Measurements from ENCODE around the gene NELFA.

The NELFA gene

DNA sequence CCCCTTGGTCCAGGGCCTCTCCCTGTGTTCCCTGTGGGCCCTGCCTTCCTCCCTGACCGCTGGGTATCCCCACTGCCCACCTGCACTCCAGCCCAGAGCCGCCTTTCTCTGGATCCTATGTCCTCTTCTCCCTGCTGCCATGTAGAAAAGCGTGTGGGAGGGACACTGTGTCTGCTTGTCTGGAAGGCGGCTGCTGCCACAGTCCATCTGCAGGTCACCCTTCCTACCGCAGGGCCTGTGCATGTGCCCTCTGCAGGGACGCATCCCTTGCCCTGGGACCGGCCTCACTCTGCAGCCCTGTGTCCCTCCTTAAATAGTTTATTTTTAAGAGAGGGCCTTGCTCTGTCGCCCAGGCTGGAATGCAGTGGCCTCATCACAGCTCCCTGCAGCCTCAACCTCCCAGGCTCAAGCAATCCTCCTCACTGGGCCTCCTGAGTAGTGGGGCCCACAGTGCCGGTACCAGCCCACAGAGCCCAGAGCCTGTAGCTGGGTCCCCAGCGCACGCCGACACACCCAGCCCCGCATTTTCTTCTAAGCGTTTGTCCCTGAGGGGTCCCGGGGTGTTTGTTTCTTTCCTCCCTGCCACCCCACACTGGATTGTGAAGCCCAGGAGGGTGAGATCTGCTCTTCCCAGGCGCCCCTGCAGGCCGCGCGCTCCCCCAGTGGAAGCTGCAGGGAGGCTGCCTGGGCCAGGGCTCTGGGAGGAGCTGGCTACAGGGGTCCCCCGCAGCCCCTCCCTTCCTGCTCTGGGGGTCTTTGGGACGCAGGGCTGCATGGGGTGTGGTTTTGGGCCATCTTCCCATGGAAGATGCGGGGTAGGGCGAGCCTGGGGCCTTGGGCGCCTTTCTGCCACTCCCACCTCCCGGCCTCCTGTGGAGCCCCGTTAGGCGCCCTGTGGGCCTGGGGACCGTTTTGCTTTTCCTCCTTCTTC, 37.5 kb upstream of the NELFA start:
- Histone ChIP-seq H3K9me3 (ENCODE audit: severe bottlenecking) (no peaks in the 10 kb centered on the region), H3K27me3 (ENCODE audit: insufficient read depth, poor library complexity, severe bottlenecking) (peaks cover 4% of the 10 kb centered on the region), H3K36me3 (ENCODE audit: low read depth) (no peaks in the 10 kb centered on the region), H3K27ac (ENCODE audit: poor library complexity, severe bottlenecking) (no peak overlapping the region), H3K4me1 (ENCODE audit: insufficient read depth, poor library complexity, severe bottlenecking) (no peaks in the 10 kb centered on the region), H3K4me3 (ENCODE audit: severe bottlenecking) (no peak overlapping the region)
- ATAC-seq (ENCODE audit: low read depth) (no peak), DNase-seq (ENCODE audit: low spot score) (no peak)
- TF ChIP-seq, protein P1, sequence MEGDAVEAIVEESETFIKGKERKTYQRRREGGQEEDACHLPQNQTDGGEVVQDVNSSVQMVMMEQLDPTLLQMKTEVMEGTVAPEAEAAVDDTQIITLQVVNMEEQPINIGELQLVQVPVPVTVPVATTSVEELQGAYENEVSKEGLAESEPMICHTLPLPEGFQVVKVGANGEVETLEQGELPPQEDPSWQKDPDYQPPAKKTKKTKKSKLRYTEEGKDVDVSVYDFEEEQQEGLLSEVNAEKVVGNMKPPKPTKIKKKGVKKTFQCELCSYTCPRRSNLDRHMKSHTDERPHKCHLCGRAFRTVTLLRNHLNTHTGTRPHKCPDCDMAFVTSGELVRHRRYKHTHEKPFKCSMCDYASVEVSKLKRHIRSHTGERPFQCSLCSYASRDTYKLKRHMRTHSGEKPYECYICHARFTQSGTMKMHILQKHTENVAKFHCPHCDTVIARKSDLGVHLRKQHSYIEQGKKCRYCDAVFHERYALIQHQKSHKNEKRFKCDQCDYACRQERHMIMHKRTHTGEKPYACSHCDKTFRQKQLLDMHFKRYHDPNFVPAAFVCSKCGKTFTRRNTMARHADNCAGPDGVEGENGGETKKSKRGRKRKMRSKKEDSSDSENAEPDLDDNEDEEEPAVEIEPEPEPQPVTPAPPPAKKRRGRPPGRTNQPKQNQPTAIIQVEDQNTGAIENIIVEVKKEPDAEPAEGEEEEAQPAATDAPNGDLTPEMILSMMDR (IDR thresholded peaks at IDR 0.05; ENCODE audit: poor library complexity, severe bottlenecking), result no peak

DNA sequence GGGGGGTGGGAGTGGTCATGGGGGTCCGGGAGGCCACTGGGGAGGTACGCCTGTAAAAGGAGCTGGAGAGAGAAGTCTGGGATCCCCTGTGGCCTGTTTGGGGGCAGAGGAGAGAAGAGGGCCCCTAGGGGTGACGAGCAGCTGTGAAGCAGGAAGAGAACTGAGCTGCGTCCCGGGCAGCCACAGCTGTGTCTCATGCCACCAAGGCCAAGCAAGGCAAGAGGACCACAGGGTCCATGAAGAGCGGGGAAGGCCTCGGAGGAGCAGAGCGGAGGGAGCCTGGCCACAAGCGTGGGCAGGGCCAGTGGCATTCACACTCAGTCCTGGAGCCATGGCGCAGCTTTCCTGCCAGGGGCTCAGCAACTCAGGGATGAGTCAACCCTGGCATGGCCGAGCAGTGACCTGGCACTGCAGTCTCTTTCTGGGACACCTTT, 36.8 kb upstream of the NELFA start:
- no peaks in the 10 kb centered on the region for H3K9me3 ChIP-seq (ENCODE audit: severe bottlenecking)
- TF ChIP-seq, protein P1 (IDR thresholded peaks at IDR 0.05; ENCODE audit: poor library complexity, severe bottlenecking), result no peak
- DNase-seq (ENCODE audit: low spot score) (no peak), ATAC-seq (ENCODE audit: low read depth) (peak; percentile 35; the same call in 2 of the 3 replicates)
- no peaks in the 10 kb centered on the region for H3K36me3 ChIP-seq (ENCODE audit: low read depth)
- H3K27me3 ChIP-seq (ENCODE audit: insufficient read depth, poor library complexity, severe bottlenecking), result peaks cover 12% of the 10 kb centered on the region
- H3K27ac ChIP-seq (ENCODE audit: poor library complexity, severe bottlenecking), result no peak overlapping the region
- no peaks in the 10 kb centered on the region for H3K4me1 ChIP-seq (ENCODE audit: insufficient read depth, poor library complexity, severe bottlenecking)
- H3K4me3 ChIP-seq (ENCODE audit: severe bottlenecking), result no peak overlapping the region

DNA sequence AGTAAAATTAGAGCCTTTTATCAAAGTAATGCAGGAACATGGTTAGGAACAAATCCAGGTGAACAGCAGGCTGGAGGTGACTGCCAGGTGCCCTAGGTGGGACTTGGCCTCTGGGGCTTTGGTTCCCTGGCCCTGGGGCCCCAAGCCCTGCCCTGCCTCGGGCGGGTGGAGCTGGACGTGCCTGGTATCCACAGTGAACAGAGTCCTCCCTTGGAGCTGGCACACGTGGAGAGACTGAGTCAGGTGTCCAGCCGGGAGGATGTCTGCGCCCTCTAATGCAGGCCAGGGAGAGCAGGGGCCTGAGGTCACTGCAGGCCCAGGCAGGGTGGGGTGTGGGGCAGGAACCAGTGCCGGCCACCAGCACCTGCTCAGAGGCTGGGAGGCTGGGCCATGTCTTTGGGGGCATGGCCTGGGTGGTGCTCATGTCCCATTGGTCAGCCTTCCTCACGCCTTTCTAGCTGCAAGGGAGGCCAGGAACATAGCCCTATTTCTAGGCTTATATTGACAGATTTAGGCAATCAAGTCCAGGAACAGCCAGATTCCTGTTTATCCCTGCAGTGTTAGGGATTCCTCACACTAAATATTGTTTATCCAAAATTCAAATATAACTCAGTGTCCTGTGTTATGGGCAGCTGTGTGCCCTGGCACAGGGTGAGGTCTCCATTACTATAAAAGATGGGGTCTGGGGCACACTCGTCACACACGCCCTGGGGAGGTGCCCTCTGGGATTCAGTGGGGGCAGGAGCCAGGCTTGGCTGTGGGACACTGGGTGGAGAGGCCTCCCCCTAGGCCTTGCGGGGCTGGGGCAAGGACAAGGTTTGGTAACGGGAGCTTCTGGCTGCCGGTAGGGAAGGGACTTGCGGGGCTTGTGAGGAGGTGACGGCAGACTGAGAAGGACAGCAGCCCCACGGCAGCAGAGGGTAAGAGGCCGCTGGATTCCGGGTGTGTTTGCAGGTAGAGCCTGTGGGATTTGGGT, 36.1 kb upstream of the NELFA start:
- no peak overlapping the region for H3K27ac ChIP-seq (ENCODE audit: poor library complexity, severe bottlenecking)
- no peaks in the 10 kb centered on the region for H3K4me1 ChIP-seq (ENCODE audit: insufficient read depth, poor library complexity, severe bottlenecking)
- peaks cover 19% of the 10 kb centered on the region for H3K27me3 ChIP-seq (ENCODE audit: insufficient read depth, poor library complexity, severe bottlenecking)
- TF ChIP-seq, protein P1 (IDR thresholded peaks at IDR 0.05; ENCODE audit: poor library complexity, severe bottlenecking), result no peak
- no peak overlapping the region for H3K4me3 ChIP-seq (ENCODE audit: severe bottlenecking)
- H3K36me3 ChIP-seq (ENCODE audit: low read depth), result no peaks in the 10 kb centered on the region
- no peak for DNase-seq (ENCODE audit: low spot score)
- no peaks in the 10 kb centered on the region for H3K9me3 ChIP-seq (ENCODE audit: severe bottlenecking)
- ATAC-seq (ENCODE audit: low read depth), result no peak

DNA sequence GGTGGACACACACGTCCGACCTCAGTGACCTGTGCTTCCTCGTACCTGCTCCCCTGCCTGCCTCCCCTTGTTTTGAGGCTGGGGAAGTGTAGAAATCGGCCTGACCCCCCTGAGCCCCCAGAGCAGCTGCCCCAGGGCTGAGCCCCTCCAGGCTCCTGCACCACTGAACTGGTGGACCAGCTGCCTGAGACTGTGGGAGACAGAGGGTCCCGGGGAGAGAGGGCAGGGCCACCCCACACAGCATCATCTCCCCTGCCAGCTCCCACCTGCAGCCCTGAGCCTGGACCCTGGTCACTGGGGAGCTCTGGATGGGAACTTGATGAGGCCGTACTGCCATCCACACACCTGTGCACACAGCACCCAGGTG, 35.3 kb upstream of the NELFA start:
- Histone ChIP-seq H3K4me3 (ENCODE audit: severe bottlenecking) (no peak overlapping the region), H3K36me3 (ENCODE audit: low read depth) (no peaks in the 10 kb centered on the region), H3K27ac (ENCODE audit: poor library complexity, severe bottlenecking) (no peak overlapping the region), H3K9me3 (ENCODE audit: severe bottlenecking) (no peaks in the 10 kb centered on the region), H3K27me3 (ENCODE audit: insufficient read depth, poor library complexity, severe bottlenecking) (peaks cover 23% of the 10 kb centered on the region), H3K4me1 (ENCODE audit: insufficient read depth, poor library complexity, severe bottlenecking) (no peaks in the 10 kb centered on the region)
- DNase-seq (ENCODE audit: low spot score) (no peak), ATAC-seq (ENCODE audit: low read depth) (no peak)
- TF ChIP-seq, protein P1 (IDR thresholded peaks at IDR 0.05; ENCODE audit: poor library complexity, severe bottlenecking), result no peak
